ENCODE measurements around the gene SLC25A11. TPM values are rescaled to one million over a fixed set of nuclear protein-coding genes. Genes with fewer than 3 reads are reported as not detected.
"Not testable (repeated sequence)": the region's sequence is repeated elsewhere in the genome, so short reads cannot be mapped to it uniquely, and the experiment has no call there.

Gene SLC25A11
- polyA plus RNA-seq, 1 of the 3 experiments (the other 2 are of a cell fraction), result 82.8 TPM

DNA sequence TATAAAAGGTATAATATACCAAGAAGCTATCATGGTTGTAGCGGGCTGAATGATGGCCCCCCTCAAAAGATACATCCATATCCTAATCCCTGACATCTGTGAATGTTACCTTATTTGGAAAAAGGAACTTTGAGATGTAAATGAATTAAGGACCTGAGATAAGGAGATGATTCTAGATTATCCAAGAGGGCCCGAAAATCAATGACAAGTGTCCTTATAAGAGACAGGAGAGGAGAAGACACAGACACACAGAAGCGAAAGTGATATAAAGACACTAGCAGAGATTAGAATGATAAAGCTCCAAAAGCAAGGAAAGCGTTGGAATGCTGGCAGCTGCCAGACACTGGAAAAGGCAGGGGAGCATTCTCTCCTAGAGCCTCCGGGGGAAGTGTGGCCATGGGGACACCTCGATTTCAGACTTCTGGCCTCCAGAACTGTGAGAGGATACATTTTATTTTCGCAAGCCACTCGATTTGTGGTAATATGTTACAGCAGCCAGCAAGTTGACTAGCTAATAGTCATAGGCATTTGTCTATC, 20.3 kb downstream of the SLC25A11 start:
- H3K27me3 ChIP-seq (ENCODE audit: insufficient read depth), result no peaks in the 10 kb centered on the region
- 56% methylated on average over 8 of the region's 8 CpGs for WGBS (ENCODE audit: low lambda C conversion rate)
- no peak overlapping the region for H2AFZ ChIP-seq (ENCODE audit: low read depth)
- no peaks in the 10 kb centered on the region for H3K79me2 ChIP-seq (ENCODE audit: insufficient read depth)
- no peak overlapping the region for H3K27ac ChIP-seq (ENCODE audit: low read depth in 2 of 2, low read length in 1 of 2)
- TF ChIP-seq SIN3A (IDR thresholded peaks at IDR 0.05; ENCODE audit: borderline replicate concordance, low read depth, low read length), result no peak
- no peak for TF ChIP-seq NRF1 (IDR thresholded peaks at IDR 0.05; ENCODE audit: low read depth, low read length)
- TF ChIP-seq GATA2 (CRISPR knock-in tag; IDR thresholded peaks at IDR 0.05), result 0 out of 2 replicates have a peak, but pooled peaks have one; percentile 8
- TF ChIP-seq, protein P1, sequence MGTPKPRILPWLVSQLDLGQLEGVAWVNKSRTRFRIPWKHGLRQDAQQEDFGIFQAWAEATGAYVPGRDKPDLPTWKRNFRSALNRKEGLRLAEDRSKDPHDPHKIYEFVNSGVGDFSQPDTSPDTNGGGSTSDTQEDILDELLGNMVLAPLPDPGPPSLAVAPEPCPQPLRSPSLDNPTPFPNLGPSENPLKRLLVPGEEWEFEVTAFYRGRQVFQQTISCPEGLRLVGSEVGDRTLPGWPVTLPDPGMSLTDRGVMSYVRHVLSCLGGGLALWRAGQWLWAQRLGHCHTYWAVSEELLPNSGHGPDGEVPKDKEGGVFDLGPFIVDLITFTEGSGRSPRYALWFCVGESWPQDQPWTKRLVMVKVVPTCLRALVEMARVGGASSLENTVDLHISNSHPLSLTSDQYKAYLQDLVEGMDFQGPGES (IDR thresholded peaks at IDR 0.05; ENCODE audit: low read depth, low read length), result no peak
- no peak for TF ChIP-seq EZH2phosphoT487 (IDR thresholded peaks at IDR 0.05; ENCODE audit: borderline replicate concordance, low read depth)
- TF ChIP-seq RAD21 (IDR thresholded peaks at IDR 0.05; ENCODE audit: low read length), result no peak
- no peak for TF ChIP-seq GABPA (IDR thresholded peaks at IDR 0.05; ENCODE audit: low read depth)
- no peak for TF ChIP-seq NFIC (IDR thresholded peaks at IDR 0.05; ENCODE audit: borderline replicate concordance)
- no peak overlapping the region for H3K9ac ChIP-seq
- no peak overlapping the region for H3K4me3 ChIP-seq (ENCODE audit: low read depth in 2 of 2, low read length in 1 of 2)
- ChIA-PET CTCF (interaction anchor here (0.8 to 2.8 kb wide), 6 partner anchors 10 to 188 kb away, joined by 3 to 12 read pairs (median 6); partner anchors contain the start of genes CAMTA2 and GLTPD2), POLR2A (interaction anchor here (0.7 to 1.2 kb wide), 2 partner anchors 11 to 136 kb away, joined by 3 read pairs; no protein-coding TSS in a partner anchor)
- H3K9me3 ChIP-seq, result no peaks in the 10 kb centered on the region
- no peaks in the 10 kb centered on the region for H4K20me1 ChIP-seq (ENCODE audit: insufficient read depth)
- H3F3A ChIP-seq (replicated peaks; ENCODE audit: insufficient read depth), result no peaks in the 10 kb centered on the region
- DNase-seq, result no peak
- H3K4me1 ChIP-seq (ENCODE audit: control insufficient read depth in 1 of 2, insufficient read depth in 2 of 2, low read depth in 1 of 2, low read length in 1 of 2), result no peaks in the 10 kb centered on the region; a peak in 1 of 4 replicates
- H3K36me3 ChIP-seq (replicated peaks in 1 of 2; ENCODE audit: control insufficient read depth in 1 of 2, insufficient read depth in 2 of 2, low read length in 1 of 2), result no peaks in the 10 kb centered on the region
- no peak overlapping the region for H3K4me2 ChIP-seq
- H3K9me2 ChIP-seq, result no peaks in the 10 kb centered on the region

DNA sequence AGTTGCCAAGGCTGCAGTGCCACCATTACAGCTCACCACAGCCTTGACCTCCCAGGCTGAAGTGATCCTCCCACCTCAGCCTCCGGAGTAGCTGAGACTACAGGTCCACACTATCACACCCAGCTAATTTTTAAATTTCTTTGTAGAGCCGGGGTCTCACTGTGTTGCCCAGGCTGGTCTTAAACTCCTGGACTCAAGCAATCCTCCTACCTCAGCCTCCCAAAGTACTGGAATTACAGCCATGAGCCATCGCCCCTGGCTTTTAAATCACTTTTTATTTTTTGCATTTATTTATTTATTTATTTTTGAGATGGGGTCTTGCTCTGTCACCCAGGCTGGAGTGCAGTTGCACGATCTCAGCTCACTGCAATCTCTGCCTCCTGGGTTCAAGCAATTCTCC, 25.3 kb downstream of the SLC25A11 start:
- H3K4me2 ChIP-seq; H3K27me3 ChIP-seq (ENCODE audit: insufficient read depth); H2AFZ ChIP-seq (ENCODE audit: low read depth); H3K36me3 ChIP-seq (replicated peaks in 1 of 2; ENCODE audit: control insufficient read depth in 1 of 2, insufficient read depth in 2 of 2, low read length in 1 of 2); H3K4me1 ChIP-seq (ENCODE audit: control insufficient read depth in 1 of 2, insufficient read depth in 2 of 2, low read depth in 1 of 2, low read length in 1 of 2); H3K4me3 ChIP-seq (ENCODE audit: low read depth in 2 of 2, low read length in 1 of 2); H3K9me3 ChIP-seq; DNase-seq; H3K9ac ChIP-seq; H3K9me2 ChIP-seq; H4K20me1 ChIP-seq (ENCODE audit: insufficient read depth); POLR2A ChIA-PET; H3F3A ChIP-seq (replicated peaks; ENCODE audit: insufficient read depth); H3K27ac ChIP-seq (ENCODE audit: low read depth in 2 of 2, low read length in 1 of 2); H3K79me2 ChIP-seq (ENCODE audit: insufficient read depth): not testable (repeated sequence)
- CTCF ChIA-PET, result interaction anchor here (3.2 kb wide), 1 partner anchor 11 kb away, joined by 10 read pairs; the partner anchor contains the start of gene CHRNE
- 71% methylated on average over 4 of the region's 4 CpGs for WGBS (ENCODE audit: low lambda C conversion rate)

DNA sequence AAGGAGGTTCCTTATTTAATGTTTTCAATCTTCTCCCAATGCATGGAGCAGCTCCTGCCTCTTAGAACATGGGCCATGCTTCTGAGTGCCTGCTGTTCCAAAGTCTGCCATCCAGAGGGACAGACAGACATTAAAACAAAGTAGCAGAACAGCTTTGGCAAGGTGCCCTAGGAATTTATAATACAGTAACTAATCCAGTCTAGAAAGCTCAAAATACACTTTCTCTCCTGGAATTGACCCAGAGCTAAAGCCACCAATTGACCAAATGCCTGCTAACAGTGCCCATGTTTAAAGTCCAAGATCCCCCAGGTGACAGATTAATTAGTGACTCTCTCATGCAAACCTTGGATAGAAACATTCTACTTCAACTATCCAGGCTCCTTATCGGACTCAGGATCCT, 25.9 kb downstream of the SLC25A11 start:
- Histone ChIP-seq H3K36me3 (replicated peaks in 1 of 2; ENCODE audit: control insufficient read depth in 1 of 2, insufficient read depth in 2 of 2, low read length in 1 of 2) (no peaks in the 10 kb centered on the region), H3F3A (replicated peaks; ENCODE audit: insufficient read depth) (peaks cover 3% of the 10 kb centered on the region), H3K9me2 (no peaks in the 10 kb centered on the region), H3K27ac (ENCODE audit: low read depth in 2 of 2, low read length in 1 of 2) (no peak overlapping the region), H3K9ac (no peak overlapping the region), H4K20me1 (ENCODE audit: insufficient read depth) (no peaks in the 10 kb centered on the region), H3K4me3 (ENCODE audit: low read depth in 2 of 2, low read length in 1 of 2) (no peak overlapping the region), H2AFZ (ENCODE audit: low read depth) (no peak overlapping the region), H3K4me1 (ENCODE audit: control insufficient read depth in 1 of 2, insufficient read depth in 2 of 2, low read depth in 1 of 2, low read length in 1 of 2) (peaks cover 0 to 2% of the 10 kb centered on the region in 2 experiments; a peak in 1 of 4 replicates), H3K4me2 (no peak overlapping the region), H3K79me2 (ENCODE audit: insufficient read depth) (no peaks in the 10 kb centered on the region), H3K27me3 (ENCODE audit: insufficient read depth) (no peaks in the 10 kb centered on the region), H3K9me3 (no peaks in the 10 kb centered on the region)
- POLR2A ChIA-PET, result no interaction called here
- WGBS (ENCODE audit: low lambda C conversion rate), result 81% methylated on average over 1 of the region's 1 CpG
- DNase-seq, result no peak
- CTCF ChIA-PET, result interaction anchor here (1.3 to 3.2 kb wide), 2 partner anchors 10 to 148 kb away, joined by 4 to 10 read pairs; partner anchors contain the start of gene CHRNE
- TF ChIP-seq, protein P1 (IDR thresholded peaks at IDR 0.05; ENCODE audit: low read depth, low read length), result no peak
- TF ChIP-seq POLR2AphosphoS5 (IDR thresholded peaks at IDR 0.05; ENCODE audit: low read depth, low read length) (no peak), EZH2phosphoT487 (IDR thresholded peaks at IDR 0.05; ENCODE audit: borderline replicate concordance, low read depth) (no peak), GABPA (IDR thresholded peaks at IDR 0.05; ENCODE audit: low read depth) (no peak), MEF2A (IDR thresholded peaks at IDR 0.05; ENCODE audit: borderline replicate concordance, low read depth) (no peak), FOXJ3 (CRISPR knock-in tag; IDR thresholded peaks at IDR 0.05) (no peak), CHD2 (IDR thresholded peaks at IDR 0.05; ENCODE audit: low read length, partially characterized antibody) (no peak), RFX5 (IDR thresholded peaks at IDR 0.05; ENCODE audit: low read length) (no peak), YY1 (IDR thresholded peaks at IDR 0.05; ENCODE audit: low read depth) (no peak), FOSL2 (IDR thresholded peaks at IDR 0.05; ENCODE audit: borderline replicate concordance, low read depth) (no peak), TEAD4 (IDR thresholded peaks at IDR 0.05; ENCODE audit: borderline replicate concordance, insufficient read depth) (no peak), MXI1 (IDR thresholded peaks at IDR 0.05; ENCODE audit: low read depth, low read length) (no peak)
- TF ChIP-seq, protein P2, sequence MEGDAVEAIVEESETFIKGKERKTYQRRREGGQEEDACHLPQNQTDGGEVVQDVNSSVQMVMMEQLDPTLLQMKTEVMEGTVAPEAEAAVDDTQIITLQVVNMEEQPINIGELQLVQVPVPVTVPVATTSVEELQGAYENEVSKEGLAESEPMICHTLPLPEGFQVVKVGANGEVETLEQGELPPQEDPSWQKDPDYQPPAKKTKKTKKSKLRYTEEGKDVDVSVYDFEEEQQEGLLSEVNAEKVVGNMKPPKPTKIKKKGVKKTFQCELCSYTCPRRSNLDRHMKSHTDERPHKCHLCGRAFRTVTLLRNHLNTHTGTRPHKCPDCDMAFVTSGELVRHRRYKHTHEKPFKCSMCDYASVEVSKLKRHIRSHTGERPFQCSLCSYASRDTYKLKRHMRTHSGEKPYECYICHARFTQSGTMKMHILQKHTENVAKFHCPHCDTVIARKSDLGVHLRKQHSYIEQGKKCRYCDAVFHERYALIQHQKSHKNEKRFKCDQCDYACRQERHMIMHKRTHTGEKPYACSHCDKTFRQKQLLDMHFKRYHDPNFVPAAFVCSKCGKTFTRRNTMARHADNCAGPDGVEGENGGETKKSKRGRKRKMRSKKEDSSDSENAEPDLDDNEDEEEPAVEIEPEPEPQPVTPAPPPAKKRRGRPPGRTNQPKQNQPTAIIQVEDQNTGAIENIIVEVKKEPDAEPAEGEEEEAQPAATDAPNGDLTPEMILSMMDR (IDR thresholded peaks at IDR 0.05), result no peak
